Body of pancreas (tissue), 4 donors: ENCODE results near the gene SLC26A8.

Source experiments
- POLR2A ChIP-seq, 3 donors: fragments of 450-650 bp; IDR thresholded peaks; one replicate each; pipeline ENCODE4 v1.6.1; 2016; ENCODE audit warnings: antibody characterized with exemption in 3 of 3, mild to moderate bottlenecking in 2 of 3
- TF ChIP-seq, protein P1 (sequence below), 7 experiments: fragments of 450-650 bp in 4 of 7; fragments of 200-600 bp in 3 of 7; sonication (generic) in 3 of 7; IDR thresholded peaks; one replicate each; pipeline ENCODE4 v1.5.1; 2016 to 2019; ENCODE audit warnings: antibody characterized with exemption in 7 of 7

DNA sequence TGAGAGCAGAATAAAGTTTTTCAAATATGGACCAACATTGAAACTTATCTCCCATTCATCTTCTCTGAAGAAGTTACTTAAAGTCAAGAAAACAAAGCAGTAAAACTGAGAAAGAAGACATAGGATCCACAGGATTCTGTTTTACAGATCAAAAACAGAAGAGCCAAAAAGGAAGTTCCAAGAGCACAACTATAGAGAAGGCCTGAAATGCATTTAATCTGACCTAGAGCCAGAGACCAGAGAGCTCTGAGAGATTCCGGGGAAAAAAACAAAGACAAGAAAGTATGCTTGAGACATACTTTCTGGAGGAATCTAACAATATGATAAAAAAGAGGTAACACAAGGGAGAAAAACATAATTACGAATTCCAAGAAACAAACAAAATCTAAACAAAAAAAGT lies 129.7 kb downstream of the SLC26A8 start:
- TF ChIP-seq, protein P1, sequence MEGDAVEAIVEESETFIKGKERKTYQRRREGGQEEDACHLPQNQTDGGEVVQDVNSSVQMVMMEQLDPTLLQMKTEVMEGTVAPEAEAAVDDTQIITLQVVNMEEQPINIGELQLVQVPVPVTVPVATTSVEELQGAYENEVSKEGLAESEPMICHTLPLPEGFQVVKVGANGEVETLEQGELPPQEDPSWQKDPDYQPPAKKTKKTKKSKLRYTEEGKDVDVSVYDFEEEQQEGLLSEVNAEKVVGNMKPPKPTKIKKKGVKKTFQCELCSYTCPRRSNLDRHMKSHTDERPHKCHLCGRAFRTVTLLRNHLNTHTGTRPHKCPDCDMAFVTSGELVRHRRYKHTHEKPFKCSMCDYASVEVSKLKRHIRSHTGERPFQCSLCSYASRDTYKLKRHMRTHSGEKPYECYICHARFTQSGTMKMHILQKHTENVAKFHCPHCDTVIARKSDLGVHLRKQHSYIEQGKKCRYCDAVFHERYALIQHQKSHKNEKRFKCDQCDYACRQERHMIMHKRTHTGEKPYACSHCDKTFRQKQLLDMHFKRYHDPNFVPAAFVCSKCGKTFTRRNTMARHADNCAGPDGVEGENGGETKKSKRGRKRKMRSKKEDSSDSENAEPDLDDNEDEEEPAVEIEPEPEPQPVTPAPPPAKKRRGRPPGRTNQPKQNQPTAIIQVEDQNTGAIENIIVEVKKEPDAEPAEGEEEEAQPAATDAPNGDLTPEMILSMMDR (IDR thresholded peaks at IDR 0.05): no peak
- no peak for TF ChIP-seq POLR2A (IDR thresholded peaks at IDR 0.05)
